Endothelial cell of umbilical vein (primary cell): Measurements from ENCODE around the gene S1PR4.

Experiments
- CTCF ChIP-seq, 2 donors: IDR thresholded peaks; 1 replicate in 1 of 2; 2 replicates in 1 of 2; pipeline ENCODE4 v1.5.1; 2011; ENCODE audit warnings: low read length in 2 of 2, mild to moderate bottlenecking in 2 of 2, moderate library complexity in 2 of 2, control low read depth in 1 of 2, inconsistent platforms in 1 of 2, low read depth in 1 of 2; ENCODE audit not compliant: insufficient read depth in 1 of 2; ENCODE audit errors: extremely low read depth in 1 of 2
- EZH2 ChIP-seq: IDR thresholded peaks from 2 replicates; pipeline ENCODE4 v1.6.1; 2012; ENCODE audit warnings: borderline replicate concordance, low read depth, mild to moderate bottlenecking, moderate library complexity, low read length, inconsistent platforms; ENCODE audit not compliant: severe bottlenecking
- GATA2 ChIP-seq: IDR thresholded peaks from 2 replicates; pipeline ENCODE4 v1.7.0; 2011; ENCODE audit warnings: low read depth, mild to moderate bottlenecking, moderate library complexity, mixed read lengths, low read length; ENCODE audit not compliant: insufficient read length, insufficient read depth
- POLR2A ChIP-seq: IDR thresholded peaks from 2 replicates; pipeline ENCODE4 v1.6.1; 2012; ENCODE audit warnings: low read depth, mild to moderate bottlenecking, control low read depth, low read length
- POLR2AphosphoS5 ChIP-seq: IDR thresholded peaks from 2 replicates; pipeline ENCODE4 v1.6.1; 2012; ENCODE audit warnings: low read depth, mild to moderate bottlenecking, control low read depth, low read length, moderate library complexity; ENCODE audit not compliant: insufficient read depth

GRCh38 chr19:3159565-3159964, 19.0 kb upstream of the S1PR4 start:
- no peak for TF ChIP-seq POLR2AphosphoS5
- TF ChIP-seq GATA2: no peak
- no peak for TF ChIP-seq EZH2
- TF ChIP-seq CTCF (IDR thresholded peaks at IDR 0.05; ENCODE audit: extremely low read depth in 1 of 2, insufficient read depth in 1 of 2, low read depth in 1 of 2, low read length in 2 of 2): no peak
- TF ChIP-seq POLR2A: no peak
